H9 (cell line): ENCODE measurements around the gene CCDC102B. TPM values are rescaled to one million over a fixed set of nuclear protein-coding genes. Genes with fewer than 3 reads are reported as not detected.
A peak's percentile ranks its signal among the peaks of the same experiment; 100 is the strongest.
"Not testable (repeated sequence)": the region's sequence is repeated elsewhere in the genome, so short reads cannot be mapped to it uniquely, and the experiment has no call there.

Source experiments
- DNase-seq: peaks from one replicate; pipeline ENCODE4 v3.0.0-alpha.2; 2017
- H2AFZ ChIP-seq: one replicate; pipeline ENCODE4 v1.6.1; 2013; ENCODE audit warnings: mild to moderate bottlenecking, low read length, control low read depth, moderate library complexity
- H2AK5ac ChIP-seq: 2 replicates; pipeline ENCODE4 v1.6.1; 2013; ENCODE audit warnings: low read length, control low read depth, mixed read lengths; ENCODE audit not compliant: insufficient read length
- H2BK120ac ChIP-seq: one replicate; pipeline ENCODE4 v1.6.1; 2013; ENCODE audit warnings: low read depth, mild to moderate bottlenecking, low read length, control low read depth, inconsistent platforms; ENCODE audit not compliant: poor library complexity, severe bottlenecking
- H2BK12ac ChIP-seq: 2 replicates; pipeline ENCODE4 v1.6.1; 2013; ENCODE audit warnings: low read length, control low read depth, mixed read lengths, low read depth; ENCODE audit not compliant: insufficient read length
- H2BK15ac ChIP-seq: 2 replicates; pipeline ENCODE4 v1.6.1; 2013; ENCODE audit warnings: low read depth, low read length, control low read depth
- H2BK20ac ChIP-seq: one replicate; pipeline ENCODE4 v1.6.1; 2013; ENCODE audit warnings: low read depth, mild to moderate bottlenecking, low read length, control low read depth, inconsistent platforms; ENCODE audit not compliant: poor library complexity, severe bottlenecking
- H2BK5ac ChIP-seq: 2 replicates; pipeline ENCODE4 v1.6.1; 2013; ENCODE audit warnings: low read length, control low read depth, mixed read lengths; ENCODE audit not compliant: insufficient read length
- H3K14ac ChIP-seq: 2 replicates; pipeline ENCODE4 v1.6.1; 2013; ENCODE audit warnings: low read length, control low read depth; ENCODE audit not compliant: insufficient read depth
- H3K18ac ChIP-seq: 2 replicates; pipeline ENCODE4 v1.6.1; 2013; ENCODE audit warnings: low read depth, mild to moderate bottlenecking, mixed read lengths, low read length, control low read depth; ENCODE audit not compliant: insufficient read length
- H3K23ac ChIP-seq: 2 replicates; pipeline ENCODE4 v1.6.1; 2013; ENCODE audit warnings: low read length, control low read depth, mixed read lengths, low read depth; ENCODE audit not compliant: insufficient read length
- H3K23me2 ChIP-seq: 2 replicates; pipeline ENCODE4 v1.6.1; 2013; ENCODE audit warnings: low read depth, mild to moderate bottlenecking, mixed read lengths, low read length, control low read depth; ENCODE audit not compliant: insufficient read length, poor library complexity, severe bottlenecking
- H3K27ac ChIP-seq: 2 replicates; pipeline ENCODE4 v1.5.1; 2013; ENCODE audit warnings: low read length, control low read depth, mixed read lengths, low read depth; ENCODE audit not compliant: insufficient read length
- H3K27me3 ChIP-seq: 2 replicates; pipeline ENCODE4 v1.6.1; 2013; ENCODE audit warnings: low read length, control low read depth, inconsistent platforms; ENCODE audit not compliant: insufficient read depth
- H3K4ac ChIP-seq: 2 replicates; pipeline ENCODE4 v1.6.1; 2013; ENCODE audit warnings: low read depth, mild to moderate bottlenecking, control low read depth, inconsistent platforms, low read length, moderate library complexity
- H3K4me1 ChIP-seq: 2 replicates; pipeline ENCODE4 v1.6.1; 2013; ENCODE audit warnings: low read length, control low read depth, inconsistent platforms; ENCODE audit not compliant: insufficient read depth
- H3K4me2 ChIP-seq: 2 replicates; pipeline ENCODE4 v1.6.1; 2013; ENCODE audit warnings: low read length, control low read depth, mixed read lengths; ENCODE audit not compliant: insufficient read length, insufficient read depth
- H3K56ac ChIP-seq: 2 replicates; pipeline ENCODE4 v1.6.1; 2013; ENCODE audit warnings: low read depth, mild to moderate bottlenecking, mixed read lengths, low read length, control low read depth; ENCODE audit not compliant: insufficient read length
- H3K79me1 ChIP-seq: 2 replicates; pipeline ENCODE4 v1.6.1; 2013; ENCODE audit warnings: low read depth, mild to moderate bottlenecking, moderate library complexity, low read length, control low read depth, inconsistent platforms; ENCODE audit not compliant: insufficient read depth, poor library complexity, severe bottlenecking
- H3K79me2 ChIP-seq: 2 replicates; pipeline ENCODE4 v1.6.1; 2013; ENCODE audit warnings: low read length, control low read depth, inconsistent platforms; ENCODE audit not compliant: insufficient read depth
- H3K9ac ChIP-seq: 2 replicates; pipeline ENCODE4 v1.6.1; 2013; ENCODE audit warnings: low read length, control low read depth, mixed read lengths; ENCODE audit not compliant: insufficient read length; ENCODE audit errors: extremely low read depth
- H3K9me3 ChIP-seq: one replicate; pipeline ENCODE4 v1.6.1; 2013; ENCODE audit warnings: low read depth, low read length, inconsistent platforms; ENCODE audit not compliant: control insufficient read depth
- H3T11ph ChIP-seq: one replicate; pipeline ENCODE4 v1.6.1; 2013; ENCODE audit warnings: mild to moderate bottlenecking, low read length, control low read depth, inconsistent platforms
- H4K20me1 ChIP-seq: one replicate; pipeline ENCODE4 v1.6.1; 2013; ENCODE audit not compliant: control insufficient read depth, insufficient read length, insufficient read depth
- H4K5ac ChIP-seq: 2 replicates; pipeline ENCODE4 v1.6.1; 2013; ENCODE audit warnings: low read depth, mild to moderate bottlenecking, mixed read lengths, low read length, control low read depth; ENCODE audit not compliant: insufficient read length
- H4K8ac ChIP-seq: replicated peaks from 2 replicates; pipeline ENCODE4 v1.6.1; 2013; ENCODE audit warnings: low read length, control low read depth, mixed read lengths, low read depth; ENCODE audit not compliant: insufficient read length
- H4K91ac ChIP-seq: 2 replicates; pipeline ENCODE4 v1.6.1; 2013; ENCODE audit warnings: low read depth, mild to moderate bottlenecking, moderate library complexity, mixed read lengths, low read length, control low read depth; ENCODE audit not compliant: insufficient read length
- H3K27ac Mint-ChIP-seq, 3 experiments: 2 replicates in 2 of 3; 3 replicates in 1 of 3; pipeline ENCODE4 v1.8.0; 2020 to 2021; ENCODE audit warnings: mixed read lengths in 3 of 3, mild to moderate bottlenecking in 1 of 3, moderate library complexity in 1 of 3
- H3K27me3 Mint-ChIP-seq: 2 replicates; pipeline ENCODE4 v1.8.0; 2021; ENCODE audit warnings: low read depth, mild to moderate bottlenecking, moderate library complexity, mixed read lengths
- H3K36me3 Mint-ChIP-seq, 3 experiments: 2 replicates in 2 of 3; 3 replicates in 1 of 3; pipeline ENCODE4 v1.8.0; 2020 to 2021; ENCODE audit warnings: low read depth in 3 of 3, mixed read lengths in 3 of 3; ENCODE audit not compliant: insufficient read depth in 1 of 3
- H3K4me1 Mint-ChIP-seq, 2 experiments: 2 replicates each; pipeline ENCODE4 v1.8.0; 2020; ENCODE audit warnings: mixed read lengths in 2 of 2
- H3K4me3 Mint-ChIP-seq, 2 experiments: 2 replicates in 1 of 2; 3 replicates in 1 of 2; pipeline ENCODE4 v1.8.0; 2020 to 2021; ENCODE audit warnings: mild to moderate bottlenecking in 2 of 2, mixed read lengths in 2 of 2, moderate library complexity in 1 of 2
- H3K9me3 Mint-ChIP-seq, 2 experiments: 2 replicates in 1 of 2; 3 replicates in 1 of 2; pipeline ENCODE4 v1.8.0; 2020; ENCODE audit warnings: mild to moderate bottlenecking in 2 of 2, mixed read lengths in 2 of 2, moderate library complexity in 1 of 2
- CTCF ChIP-seq: fragments of 200-600 bp; sonication (generic); conservative IDR thresholded peaks from 3 replicates; pipeline ENCODE4 v1.8.0; 2021; ENCODE audit warnings: antibody characterized with exemption, mild to moderate bottlenecking
- WGBS: extraction: QIAGEN DNeasy Blood & Tissue Kit; methylation state at CpG from one replicate; pipeline ENCODE4 v1.1.7; 2013; ENCODE audit warnings: missing lambda C conversion rate, low lambda C conversion rate, mixed read lengths; ENCODE audit not compliant: insufficient read length; ENCODE audit errors: extremely low coverage; 5-methylcytosine and 5-hydroxymethylcytosine counted together
- total RNA-seq: library from RNA; stranded (reverse); gene quantifications from 2 replicates; pipeline ENCODE4 v1.2.1, GENCODE V29; 2021

The CCDC102B gene
- total RNA-seq, 1 experiment from 2014 or later = 1.2 TPM

DNA sequence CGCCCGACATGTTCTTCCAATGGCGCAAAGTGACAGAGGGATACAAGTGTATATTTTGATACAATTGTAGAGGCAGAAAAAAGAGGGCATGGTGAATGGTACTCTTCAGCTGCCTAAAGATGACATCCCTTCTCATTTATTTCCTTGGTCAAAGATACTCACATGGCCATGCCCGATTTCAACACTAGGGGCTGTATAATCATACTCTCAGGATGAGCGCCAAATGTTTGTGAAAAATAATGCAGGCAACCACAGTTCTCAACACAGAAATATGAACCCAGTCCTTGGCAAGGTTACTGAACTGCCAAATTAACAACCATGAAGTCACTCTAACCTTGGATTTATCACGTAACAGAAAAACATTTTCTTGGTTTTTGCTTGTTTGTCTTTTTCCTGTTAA is 204.4 kb downstream of the CCDC102B start:
- no peak overlapping the region for H2BK12ac ChIP-seq
- H3K79me1 ChIP-seq = no peaks in the 10 kb centered on the region
- Mint-ChIP-seq H3K4me1 (no peaks in the 10 kb centered on the region), H3K4me3 (no peak overlapping the region), H3K36me3 (no peaks in the 10 kb centered on the region), H3K9me3 (no peaks in the 10 kb centered on the region), H3K27me3 (no peaks in the 10 kb centered on the region), H3K27ac (no peak overlapping the region)
- H4K5ac ChIP-seq = no peak overlapping the region
- H2AFZ ChIP-seq = no peak overlapping the region
- no peaks in the 10 kb centered on the region for H3K79me2 ChIP-seq
- H2BK5ac ChIP-seq = no peak overlapping the region
- no peak overlapping the region for H3K9ac ChIP-seq
- H3K14ac ChIP-seq = no peak overlapping the region
- no peak overlapping the region for H2BK120ac ChIP-seq
- no peak overlapping the region for H3K27ac ChIP-seq
- no peak overlapping the region for H3K4ac ChIP-seq
- no peaks in the 10 kb centered on the region for H4K20me1 ChIP-seq
- WGBS = no CpG with 5 or more reads among the region's 6 CpGs
- H3K27me3 ChIP-seq = no peaks in the 10 kb centered on the region
- no peaks in the 10 kb centered on the region for H3K23me2 ChIP-seq
- no peak overlapping the region for H3K18ac ChIP-seq
- H4K8ac ChIP-seq = no peak overlapping the region
- H3K9me3 ChIP-seq = no peaks in the 10 kb centered on the region
- no peak overlapping the region for H3K23ac ChIP-seq
- no peaks in the 10 kb centered on the region for H3K4me1 ChIP-seq
- H3T11ph ChIP-seq = no peak overlapping the region
- no peak overlapping the region for H2BK20ac ChIP-seq
- no peak for DNase-seq
- H3K56ac ChIP-seq = no peak overlapping the region
- no peak overlapping the region for H2BK15ac ChIP-seq
- H4K91ac ChIP-seq = no peak overlapping the region
- H3K4me2 ChIP-seq = no peak overlapping the region
- TF ChIP-seq CTCF = peak; percentile 64
- no peak overlapping the region for H2AK5ac ChIP-seq

DNA sequence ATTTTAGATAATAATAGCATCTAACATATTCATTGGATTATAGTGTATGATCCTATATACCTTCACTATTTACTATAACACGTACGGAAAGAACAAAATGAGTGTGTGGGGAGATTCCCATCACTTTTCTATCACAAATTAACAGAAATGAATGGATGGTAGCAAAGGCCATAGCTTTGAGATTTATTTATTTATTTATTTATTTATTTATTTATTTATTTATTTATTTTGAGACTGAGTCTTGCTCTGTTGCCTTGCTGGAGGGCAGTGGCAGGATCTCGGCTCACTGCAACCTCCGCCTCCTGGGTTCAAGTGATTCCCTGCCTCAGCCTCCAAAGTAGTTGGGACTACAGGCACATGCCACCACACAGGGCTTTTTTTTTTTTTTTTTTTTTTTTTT is 208.3 kb downstream of the CCDC102B start:
- H2AK5ac ChIP-seq, H3K9me3 ChIP-seq, H4K8ac ChIP-seq, H3K9ac ChIP-seq, H3K79me2 ChIP-seq, H3K27ac ChIP-seq, H3K23ac ChIP-seq, H3K4me1 Mint-ChIP-seq, H3K27me3 Mint-ChIP-seq, H3K4me3 Mint-ChIP-seq, H3T11ph ChIP-seq, H3K4me2 ChIP-seq, H2BK5ac ChIP-seq, H4K5ac ChIP-seq, H2AFZ ChIP-seq, H4K91ac ChIP-seq, H2BK120ac ChIP-seq, H3K56ac ChIP-seq, DNase-seq, H2BK15ac ChIP-seq, H3K18ac ChIP-seq, H3K79me1 ChIP-seq, H2BK12ac ChIP-seq, H3K27me3 ChIP-seq, H3K9me3 Mint-ChIP-seq, H3K23me2 ChIP-seq, H2BK20ac ChIP-seq, H3K4ac ChIP-seq, H4K20me1 ChIP-seq, H3K14ac ChIP-seq, H3K36me3 Mint-ChIP-seq, H3K4me1 ChIP-seq, H3K27ac Mint-ChIP-seq: not testable (repeated sequence)
- no CpG with 5 or more reads among the region's 4 CpGs for WGBS
